ENCODE results near the gene RILPL1.
"Not testable (repeated sequence)": the region's sequence is repeated elsewhere in the genome, so short reads cannot be mapped to it uniquely, and the experiment has no call there.

RILPL1 gene

GRCh38 chr12:123474485-123475245 is 58.9 kb downstream of the RILPL1 start:
- no peak for DNase-seq (ENCODE audit: low read depth, low spot score)
- ChIA-PET POLR2A (no interaction called here), CTCF (interaction anchor here (1.0 kb wide), 1 partner anchor 10 kb away, joined by 3 read pairs; no protein-coding TSS in a partner anchor)
- TF ChIP-seq, protein P1, sequence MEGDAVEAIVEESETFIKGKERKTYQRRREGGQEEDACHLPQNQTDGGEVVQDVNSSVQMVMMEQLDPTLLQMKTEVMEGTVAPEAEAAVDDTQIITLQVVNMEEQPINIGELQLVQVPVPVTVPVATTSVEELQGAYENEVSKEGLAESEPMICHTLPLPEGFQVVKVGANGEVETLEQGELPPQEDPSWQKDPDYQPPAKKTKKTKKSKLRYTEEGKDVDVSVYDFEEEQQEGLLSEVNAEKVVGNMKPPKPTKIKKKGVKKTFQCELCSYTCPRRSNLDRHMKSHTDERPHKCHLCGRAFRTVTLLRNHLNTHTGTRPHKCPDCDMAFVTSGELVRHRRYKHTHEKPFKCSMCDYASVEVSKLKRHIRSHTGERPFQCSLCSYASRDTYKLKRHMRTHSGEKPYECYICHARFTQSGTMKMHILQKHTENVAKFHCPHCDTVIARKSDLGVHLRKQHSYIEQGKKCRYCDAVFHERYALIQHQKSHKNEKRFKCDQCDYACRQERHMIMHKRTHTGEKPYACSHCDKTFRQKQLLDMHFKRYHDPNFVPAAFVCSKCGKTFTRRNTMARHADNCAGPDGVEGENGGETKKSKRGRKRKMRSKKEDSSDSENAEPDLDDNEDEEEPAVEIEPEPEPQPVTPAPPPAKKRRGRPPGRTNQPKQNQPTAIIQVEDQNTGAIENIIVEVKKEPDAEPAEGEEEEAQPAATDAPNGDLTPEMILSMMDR (IDR thresholded peaks at IDR 0.05; ENCODE audit: insufficient read depth, low read length, missing control alignments), result no peak
- no peak overlapping the region for H3K4me3 ChIP-seq (ENCODE audit: low read depth, low read length)

DNA sequence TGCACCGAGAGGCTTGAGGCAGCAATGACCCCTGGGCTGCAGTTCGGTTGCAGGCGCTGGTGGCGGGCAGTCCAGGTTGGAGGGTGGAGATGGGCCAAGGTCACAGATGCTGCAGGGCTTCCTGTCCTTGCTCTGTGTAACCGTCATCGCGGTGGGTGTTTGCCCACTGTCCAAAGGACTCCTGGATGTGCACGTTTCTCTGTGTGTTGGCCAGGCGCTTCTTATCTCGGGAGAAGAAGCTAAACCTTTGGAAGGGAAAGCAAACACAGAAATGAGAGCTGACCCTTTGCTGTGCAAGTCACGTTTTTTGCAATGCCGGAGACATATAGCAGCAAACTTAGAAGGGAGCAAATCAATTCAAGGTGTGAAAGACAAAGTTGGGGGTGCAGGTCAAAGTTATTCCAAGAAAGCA is 61.1 kb downstream of the RILPL1 start:
- no peak for DNase-seq (ENCODE audit: low read depth, low spot score)
- POLR2A ChIA-PET, result no interaction called here
- H3K4me3 ChIP-seq (ENCODE audit: low read depth, low read length), result no peak overlapping the region
- CTCF ChIA-PET, result no interaction called here
- TF ChIP-seq, protein P1 (IDR thresholded peaks at IDR 0.05; ENCODE audit: insufficient read depth, low read length, missing control alignments), result no peak

DNA sequence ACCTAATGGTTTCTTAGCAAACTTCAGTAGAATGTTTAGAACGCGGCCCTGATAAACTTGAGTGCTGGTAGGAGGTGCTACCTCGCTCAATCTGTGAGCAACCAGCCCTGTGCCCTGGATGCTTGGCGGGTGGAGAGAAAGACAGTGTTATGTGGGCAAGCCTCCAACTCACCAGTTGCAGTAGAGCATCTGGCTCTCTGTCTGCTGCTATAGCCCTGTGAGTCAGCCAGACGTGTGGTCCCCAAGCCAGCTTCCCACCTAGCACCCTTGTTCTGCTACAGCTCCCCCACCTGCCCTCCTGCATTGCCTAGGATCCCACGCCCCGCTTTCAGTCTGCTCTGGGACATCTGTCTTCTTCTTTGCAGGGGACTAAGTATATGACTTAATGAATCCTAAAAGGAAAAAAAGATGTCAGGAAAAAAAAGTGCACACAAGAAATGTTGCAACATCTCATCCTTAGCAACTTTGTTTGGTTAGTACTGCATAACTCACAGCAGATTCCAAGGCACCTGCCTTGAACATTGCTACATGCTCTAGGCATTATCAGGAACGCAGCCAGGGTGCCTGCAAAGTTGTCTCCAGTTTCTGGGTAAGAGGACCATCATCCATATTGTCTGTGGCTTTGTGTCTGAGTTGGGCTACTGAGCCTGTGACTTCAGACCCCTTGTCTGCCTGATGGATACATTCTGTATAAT is 62.0 kb downstream of the RILPL1 start:
- peak; percentile 51 for DNase-seq (ENCODE audit: low read depth, low spot score)
- POLR2A ChIA-PET, result no interaction called here

GRCh38 chr12:123469978-123470377 is 63.5 kb downstream of the RILPL1 start:
- TF ChIP-seq, protein P1 (IDR thresholded peaks at IDR 0.05; ENCODE audit: insufficient read depth, low read length, missing control alignments), result no peak
- ChIA-PET CTCF (interaction anchor here (1.2 to 2.2 kb wide), 2 partner anchors 11 to 13 kb away, joined by 3 to 7 read pairs; no protein-coding TSS in a partner anchor), POLR2A (no interaction called here)
- no peak overlapping the region for H3K4me3 ChIP-seq (ENCODE audit: low read depth, low read length)
- no peak for DNase-seq (ENCODE audit: low read depth, low spot score)

More for the DNA sequence above, 62.0 kb downstream of the RILPL1 start:
- CTCF ChIA-PET, result interaction anchor here (1.2 kb wide), 1 partner anchor 15 kb away, joined by 3 read pairs; no protein-coding TSS in a partner anchor
- TF ChIP-seq, protein P1 (IDR thresholded peaks at IDR 0.05; ENCODE audit: insufficient read depth, low read length, missing control alignments), result no peak
- H3K4me3 ChIP-seq (ENCODE audit: low read depth, low read length), result no peak overlapping the region

- DNase-seq (ENCODE audit: low read depth, low spot score), result no peak
- H3K4me3 ChIP-seq (ENCODE audit: low read depth, low read length), result no peak overlapping the region
- TF ChIP-seq, protein P1 (IDR thresholded peaks at IDR 0.05; ENCODE audit: insufficient read depth, low read length, missing control alignments), result no peak
- ChIA-PET CTCF (interaction anchor here (2.2 kb wide), 1 partner anchor 10 kb away, joined by 7 read pairs; no protein-coding TSS in a partner anchor), POLR2A (no interaction called here)
These were observed 64.7 kb downstream of the RILPL1 start for GRCh38 chr12:123468786-123469185.

- TF ChIP-seq, protein P1 (IDR thresholded peaks at IDR 0.05; ENCODE audit: insufficient read depth, low read length, missing control alignments), result no peak
- ChIA-PET CTCF (interaction anchor here (1.0 kb wide), 1 partner anchor 10 kb away, joined by 3 read pairs; no protein-coding TSS in a partner anchor), POLR2A (no interaction called here)
- no peak overlapping the region for H3K4me3 ChIP-seq (ENCODE audit: low read depth, low read length)
- no peak for DNase-seq (ENCODE audit: low read depth, low spot score)
These were observed 68.4 kb downstream of the RILPL1 start for GRCh38 chr12:123465084-123465483.

DNA sequence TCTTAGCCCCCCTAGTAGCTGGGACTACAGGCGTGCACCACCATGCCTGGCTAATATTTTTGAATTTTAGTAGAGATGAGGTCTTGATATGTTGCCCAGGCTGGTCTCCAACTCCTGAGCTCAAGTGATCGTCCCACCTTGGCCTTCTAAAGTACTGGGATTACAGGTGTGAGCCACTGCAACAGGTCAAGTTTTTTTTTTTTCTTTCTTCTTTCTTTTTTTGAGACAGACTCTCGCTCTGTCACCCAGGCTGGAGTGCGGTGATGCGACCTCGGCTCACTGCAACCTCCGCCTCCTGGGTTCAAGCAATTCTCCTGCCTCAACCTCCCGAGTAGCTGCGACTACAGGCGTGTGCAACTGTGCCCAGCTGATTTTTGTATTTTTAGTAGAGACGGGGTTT is 70.3 kb downstream of the RILPL1 start:
- POLR2A ChIA-PET; H3K4me3 ChIP-seq (ENCODE audit: low read depth, low read length); CTCF ChIA-PET; DNase-seq (ENCODE audit: low read depth, low spot score): not testable (repeated sequence)
